Body of pancreas (tissue), 4 donors: Measurements from ENCODE around the gene CSPG5. TPM values are rescaled to one million over a fixed set of nuclear protein-coding genes. Genes with fewer than 3 reads are reported as not detected.

ENCODE experiments used
- ATAC-seq: fragments of 150-250 bp; one replicate; pipeline ENCODE4 v1.9.1; 2016
- DNase-seq, 4 donors: peaks; one replicate each; pipeline ENCODE4 v3.0.0-alpha.2; 2019
- H3K27ac ChIP-seq, 4 donors: fragments of 200-600 bp; sonication (generic); 1 replicate in 3 of 4; 2 replicates in 1 of 4; pipeline versions ENCODE4 v1.5.1 to v1.6.1; 2016 to 2019; ENCODE audit warnings: mild to moderate bottlenecking in 1 of 4, mixed read lengths in 1 of 4, moderate library complexity in 1 of 4
- H3K27me3 ChIP-seq, 2 donors: fragments of 200-600 bp; sonication (generic); one replicate each; pipeline ENCODE4 v1.6.0; 2016; ENCODE audit warnings: mild to moderate bottlenecking in 1 of 2
- H3K36me3 ChIP-seq, 2 donors: fragments of 200-600 bp; sonication (generic); replicated peaks in 1 of 2; 2 replicates each; pipeline ENCODE4 v1.5.1; 2016; ENCODE audit warnings: low read depth in 2 of 2; ENCODE audit not compliant: insufficient read depth in 1 of 2
- H3K4me1 ChIP-seq: fragments of 200-600 bp; sonication (generic); one replicate; pipeline ENCODE4 v1.6.0; 2016
- H3K4me3 ChIP-seq, 2 donors: fragments of 200-600 bp; sonication (generic); 1 replicate in 1 of 2; 2 replicates in 1 of 2; pipeline ENCODE4 v1.5.1; 2016 to 2019
- H3K9me3 ChIP-seq, 3 donors: fragments of 200-600 bp; sonication (generic); 1 replicate in 2 of 3; 2 replicates in 1 of 3; pipeline ENCODE4 v1.5.1; 2016
- CTCF ChIP-seq, 7 experiments: fragments of 450-650 bp in 4 of 7; fragments of 200-600 bp in 3 of 7; sonication (generic) in 3 of 7; IDR thresholded peaks; one replicate each; pipeline ENCODE4 v1.5.1; 2016 to 2019; ENCODE audit warnings: antibody characterized with exemption in 7 of 7
- POLR2A ChIP-seq, 3 donors: fragments of 450-650 bp; IDR thresholded peaks; one replicate each; pipeline ENCODE4 v1.6.1; 2016; ENCODE audit warnings: antibody characterized with exemption in 3 of 3, mild to moderate bottlenecking in 2 of 3
- WGBS, 2 donors: methylation state at CpG; one replicate each; pipeline ENCODE4 v1.1.5; 2017; 5-methylcytosine and 5-hydroxymethylcytosine counted together
- intact Hi-C: fragments of 100-400 bp; cut with DNase I; formaldehyde crosslinking; loops from one replicate; pipeline ENCODE4 v1.15.1; 2023
- total RNA-seq, 2 donors: library from RNA; depleted of rRNA; stranded (reverse); fragments of >200 nt; gene quantifications; one replicate each; pipeline ENCODE4 v1.1.0, GENCODE V29; 2016

Gene CSPG5
- total RNA-seq, 2 donors from 2014 or later, result 0.26 to 0.66 TPM

GRCh38 chr3:47578119-47578632 lies 489 bp downstream of the CSPG5 start:
- ATAC-seq (peak; percentile 71), DNase-seq (peak; percentile 17 to 39 (median 30))
- H3K36me3 ChIP-seq, result no peaks in the 10 kb centered on the region
- no peaks in the 10 kb centered on the region for H3K9me3 ChIP-seq
- intact Hi-C loops, result no loop called here
- H3K4me3 ChIP-seq, result peak overlapping the region in 1 of 2 donors; percentile 30
- no peak overlapping the region for H3K27ac ChIP-seq
- TF ChIP-seq POLR2A (IDR thresholded peaks at IDR 0.05) (no peak), CTCF (IDR thresholded peaks at IDR 0.05) (no peak)
- H3K27me3 ChIP-seq, result no peaks in the 10 kb centered on the region
- 2% methylated on average over 32 of the region's 57 CpGs; no CpG with 5 or more reads in 1 of the 2 donors for WGBS, 2 donors
- H3K4me1 ChIP-seq, result peaks cover 17% of the 10 kb centered on the region

GRCh38 chr3:47577583-47578118 lies 1.0 kb downstream of the CSPG5 start:
- no peaks in the 10 kb centered on the region for H3K9me3 ChIP-seq
- peaks cover 17% of the 10 kb centered on the region for H3K4me1 ChIP-seq
- ATAC-seq, result peak; percentile 26
- H3K4me3 ChIP-seq, result peak overlapping the region in 1 of 2 donors; percentile 27
- no peak for TF ChIP-seq POLR2A (IDR thresholded peaks at IDR 0.05)
- no peak for TF ChIP-seq CTCF (IDR thresholded peaks at IDR 0.05)
- H3K36me3 ChIP-seq, result no peaks in the 10 kb centered on the region
- peak; percentile 4 to 18 (median 13) for DNase-seq
- 4% methylated on average over 48 of the region's 49 CpGs; no CpG with 5 or more reads in 1 of the 2 donors for WGBS, 2 donors
- H3K27ac ChIP-seq, result no peak overlapping the region
- no peaks in the 10 kb centered on the region for H3K27me3 ChIP-seq
- intact Hi-C loops, result no loop called here

GRCh38 chr3:47573190-47574172 lies 5.2 kb downstream of the CSPG5 start:
- DNase-seq (no peak), ATAC-seq (no peak)
- no peaks in the 10 kb centered on the region for H3K36me3 ChIP-seq
- intact Hi-C loops, result no loop called here
- H3K9me3 ChIP-seq, result no peaks in the 10 kb centered on the region
- H3K4me3 ChIP-seq, result no peak overlapping the region
- no peaks in the 10 kb centered on the region for H3K27me3 ChIP-seq
- H3K27ac ChIP-seq, result no peak overlapping the region
- 72 to 77% methylated on average over 9 of the region's 9 CpGs for WGBS, 2 donors
- no peak for TF ChIP-seq POLR2A (IDR thresholded peaks at IDR 0.05)
- H3K4me1 ChIP-seq, result peaks cover 8% of the 10 kb centered on the region

GRCh38 chr3:47571391-47572175 lies 7.1 kb downstream of the CSPG5 start:
- no peaks in the 10 kb centered on the region for H3K9me3 ChIP-seq
- H3K36me3 ChIP-seq, result no peaks in the 10 kb centered on the region
- WGBS, 2 donors, result 60 to 64% methylated on average over 4 to 10 of the region's 10 CpGs
- intact Hi-C loops, result no loop called here
- H3K27ac ChIP-seq, result no peak overlapping the region
- no peaks in the 10 kb centered on the region for H3K4me1 ChIP-seq
- no peak for TF ChIP-seq CTCF (IDR thresholded peaks at IDR 0.05)
- no peak for TF ChIP-seq POLR2A (IDR thresholded peaks at IDR 0.05)
- ATAC-seq (no peak), DNase-seq (no peak)
- H3K27me3 ChIP-seq, result no peaks in the 10 kb centered on the region
- no peak overlapping the region for H3K4me3 ChIP-seq
